ENCODE measurements around the gene MTREX.

MTREX gene

DNA sequence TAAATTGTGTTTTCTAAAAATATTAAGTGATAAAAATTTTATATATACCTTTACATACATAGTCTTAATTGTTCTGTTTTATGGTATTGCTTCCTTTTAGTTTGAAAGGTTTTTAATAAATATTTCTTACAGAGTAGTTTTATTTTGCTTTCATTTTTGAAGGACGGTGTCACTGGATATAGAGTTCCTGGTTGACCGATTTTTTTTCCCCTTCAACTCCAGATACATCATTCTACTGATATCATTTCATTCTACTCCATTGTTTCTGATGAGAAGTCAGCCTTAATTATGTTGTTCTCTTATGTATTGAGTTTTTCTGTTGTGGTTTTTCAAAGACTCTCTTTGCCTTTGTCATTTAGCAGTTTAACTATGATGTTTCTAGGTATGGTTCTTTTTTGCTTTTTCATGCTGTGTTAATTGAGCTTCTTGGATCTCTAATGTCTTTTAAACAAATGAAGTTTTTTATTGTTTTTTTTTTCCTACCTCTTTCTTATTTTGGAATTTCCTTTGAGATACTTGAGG lies 30.4 kb downstream of the MTREX start:
- H3K4me3 ChIP-seq (ENCODE audit: low read depth, low read length): no peak overlapping the region
- TF ChIP-seq, protein P1, sequence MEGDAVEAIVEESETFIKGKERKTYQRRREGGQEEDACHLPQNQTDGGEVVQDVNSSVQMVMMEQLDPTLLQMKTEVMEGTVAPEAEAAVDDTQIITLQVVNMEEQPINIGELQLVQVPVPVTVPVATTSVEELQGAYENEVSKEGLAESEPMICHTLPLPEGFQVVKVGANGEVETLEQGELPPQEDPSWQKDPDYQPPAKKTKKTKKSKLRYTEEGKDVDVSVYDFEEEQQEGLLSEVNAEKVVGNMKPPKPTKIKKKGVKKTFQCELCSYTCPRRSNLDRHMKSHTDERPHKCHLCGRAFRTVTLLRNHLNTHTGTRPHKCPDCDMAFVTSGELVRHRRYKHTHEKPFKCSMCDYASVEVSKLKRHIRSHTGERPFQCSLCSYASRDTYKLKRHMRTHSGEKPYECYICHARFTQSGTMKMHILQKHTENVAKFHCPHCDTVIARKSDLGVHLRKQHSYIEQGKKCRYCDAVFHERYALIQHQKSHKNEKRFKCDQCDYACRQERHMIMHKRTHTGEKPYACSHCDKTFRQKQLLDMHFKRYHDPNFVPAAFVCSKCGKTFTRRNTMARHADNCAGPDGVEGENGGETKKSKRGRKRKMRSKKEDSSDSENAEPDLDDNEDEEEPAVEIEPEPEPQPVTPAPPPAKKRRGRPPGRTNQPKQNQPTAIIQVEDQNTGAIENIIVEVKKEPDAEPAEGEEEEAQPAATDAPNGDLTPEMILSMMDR (conservative IDR thresholded peaks at IDR 0.05; ENCODE audit: low read depth, low read length): no peak
- DNase-seq (ENCODE audit: low read depth): peak; percentile 20

GRCh38 chr5:55338810-55339243 lies 31.0 kb downstream of the MTREX start:
- TF ChIP-seq, protein P1 (conservative IDR thresholded peaks at IDR 0.05; ENCODE audit: low read depth, low read length): no peak
- DNase-seq (ENCODE audit: low read depth): no peak
- H3K4me3 ChIP-seq (ENCODE audit: low read depth, low read length): no peak overlapping the region

DNA sequence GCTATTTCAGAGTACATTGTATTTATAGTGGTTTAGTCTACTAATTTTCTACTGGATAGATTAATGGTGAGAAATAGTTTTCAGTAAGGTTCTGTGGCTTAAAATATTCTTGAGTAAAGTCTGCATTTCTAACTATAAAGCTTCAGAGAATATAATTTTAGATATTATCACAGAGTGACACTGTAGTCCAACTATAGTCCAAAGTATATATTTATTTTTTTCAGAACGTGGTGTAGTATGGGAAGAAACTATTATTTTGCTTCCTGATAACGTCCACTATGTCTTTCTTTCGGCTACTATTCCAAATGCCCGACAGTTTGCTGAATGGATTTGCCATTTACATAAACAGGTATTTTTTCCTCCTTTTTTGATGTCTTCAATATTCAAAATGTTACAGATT lies 35.3 kb downstream of the MTREX start:
- H3K4me3 ChIP-seq (ENCODE audit: low read depth, low read length): no peak overlapping the region
- TF ChIP-seq, protein P1 (conservative IDR thresholded peaks at IDR 0.05; ENCODE audit: low read depth, low read length): no peak
- no peak for DNase-seq (ENCODE audit: low read depth)

- H3K4me3 ChIP-seq (ENCODE audit: low read depth, low read length): no peak overlapping the region
- DNase-seq (ENCODE audit: low read depth): no peak
- TF ChIP-seq, protein P1 (conservative IDR thresholded peaks at IDR 0.05; ENCODE audit: low read depth, low read length): no peak
These were observed 35.8 kb downstream of the MTREX start for GRCh38 chr5:55343609-55344008.

GRCh38 chr5:55344392-55344992 lies 36.7 kb downstream of the MTREX start:
- TF ChIP-seq, protein P1 (conservative IDR thresholded peaks at IDR 0.05; ENCODE audit: low read depth, low read length): peak; percentile 91
- H3K4me3 ChIP-seq (ENCODE audit: low read depth, low read length): no peak overlapping the region
- DNase-seq (ENCODE audit: low read depth): peak; percentile 87

DNA sequence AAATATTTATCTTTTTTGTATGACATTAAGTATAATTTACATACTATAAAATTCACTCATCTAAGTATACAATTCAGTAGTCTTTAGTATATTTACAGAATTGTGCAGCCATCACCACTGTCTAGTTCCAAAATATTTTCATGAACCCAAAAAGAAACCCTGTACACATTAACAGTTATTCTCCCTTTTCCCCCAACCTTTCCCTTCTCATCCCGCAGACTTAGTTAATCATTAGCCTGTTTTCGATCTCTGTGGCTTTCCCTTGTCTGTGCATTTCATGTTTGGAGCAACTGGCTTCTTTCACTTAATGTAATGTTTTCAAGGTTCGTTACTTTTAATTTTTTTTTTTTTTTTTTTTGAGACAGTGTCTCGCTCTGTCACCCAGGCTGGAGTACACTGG lies 37.5 kb downstream of the MTREX start:
- TF ChIP-seq, protein P1 (conservative IDR thresholded peaks at IDR 0.05; ENCODE audit: low read depth, low read length): no peak
- no peak overlapping the region for H3K4me3 ChIP-seq (ENCODE audit: low read depth, low read length)
- no peak for DNase-seq (ENCODE audit: low read depth)

DNA sequence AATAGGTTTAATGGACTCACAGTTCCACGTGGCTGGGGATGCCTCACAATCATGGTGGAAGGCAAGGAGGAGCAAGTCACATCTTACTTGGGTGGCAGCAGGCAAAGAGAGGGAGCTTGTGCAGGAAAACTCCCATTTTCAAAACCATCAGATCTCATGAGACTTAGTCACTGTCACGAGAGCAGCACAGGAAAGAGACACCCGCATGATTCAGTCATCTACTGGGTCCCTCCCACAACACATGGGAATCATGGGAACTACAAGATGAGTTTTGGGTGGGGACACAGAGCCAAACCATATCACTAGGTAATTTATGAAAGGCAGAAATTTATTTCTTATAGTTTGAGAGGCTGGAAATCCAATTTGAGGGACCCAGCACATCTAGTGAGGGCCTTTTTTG lies 40.0 kb downstream of the MTREX start:
- DNase-seq (ENCODE audit: low read depth): no peak
- no peak overlapping the region for H3K4me3 ChIP-seq (ENCODE audit: low read depth, low read length)
- TF ChIP-seq, protein P1 (conservative IDR thresholded peaks at IDR 0.05; ENCODE audit: low read depth, low read length): no peak
